Measurements from ENCODE around the gene CLDN10.
"Not testable (repeated sequence)": the region's sequence is repeated elsewhere in the genome, so short reads cannot be mapped to it uniquely, and the experiment has no call there.

DNA sequence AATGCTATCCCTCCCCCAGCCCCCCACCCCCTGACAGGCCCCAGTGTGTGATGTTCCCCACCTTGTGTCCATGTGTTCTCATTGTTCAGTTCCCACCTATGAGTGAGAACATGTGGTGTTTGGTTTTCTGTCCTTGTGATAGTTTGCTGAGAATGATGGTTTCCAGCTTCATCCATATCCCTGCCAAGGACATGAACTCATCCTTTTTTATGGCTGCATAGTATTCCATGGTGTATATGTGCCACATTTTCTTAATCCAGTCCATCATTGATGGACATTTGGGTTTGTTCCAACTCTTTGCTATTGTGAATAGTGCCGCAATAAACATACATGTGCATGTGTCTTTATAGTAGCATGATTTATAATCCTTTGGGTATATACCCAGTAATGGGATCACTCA lies 13.2 kb downstream of the CLDN10 start:
- TF ChIP-seq, protein P1, sequence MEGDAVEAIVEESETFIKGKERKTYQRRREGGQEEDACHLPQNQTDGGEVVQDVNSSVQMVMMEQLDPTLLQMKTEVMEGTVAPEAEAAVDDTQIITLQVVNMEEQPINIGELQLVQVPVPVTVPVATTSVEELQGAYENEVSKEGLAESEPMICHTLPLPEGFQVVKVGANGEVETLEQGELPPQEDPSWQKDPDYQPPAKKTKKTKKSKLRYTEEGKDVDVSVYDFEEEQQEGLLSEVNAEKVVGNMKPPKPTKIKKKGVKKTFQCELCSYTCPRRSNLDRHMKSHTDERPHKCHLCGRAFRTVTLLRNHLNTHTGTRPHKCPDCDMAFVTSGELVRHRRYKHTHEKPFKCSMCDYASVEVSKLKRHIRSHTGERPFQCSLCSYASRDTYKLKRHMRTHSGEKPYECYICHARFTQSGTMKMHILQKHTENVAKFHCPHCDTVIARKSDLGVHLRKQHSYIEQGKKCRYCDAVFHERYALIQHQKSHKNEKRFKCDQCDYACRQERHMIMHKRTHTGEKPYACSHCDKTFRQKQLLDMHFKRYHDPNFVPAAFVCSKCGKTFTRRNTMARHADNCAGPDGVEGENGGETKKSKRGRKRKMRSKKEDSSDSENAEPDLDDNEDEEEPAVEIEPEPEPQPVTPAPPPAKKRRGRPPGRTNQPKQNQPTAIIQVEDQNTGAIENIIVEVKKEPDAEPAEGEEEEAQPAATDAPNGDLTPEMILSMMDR (IDR thresholded peaks at IDR 0.05; ENCODE audit: low read length) = not testable (repeated sequence)
- TF ChIP-seq EZH2 (optimal IDR thresholded peaks at IDR 0.05; ENCODE audit: low read depth, low read length) = not testable (repeated sequence)
